HCT116 (cell line): ENCODE measurements around the gene PRORP. TPM values are rescaled to one million over a fixed set of nuclear protein-coding genes. Genes with fewer than 3 reads are reported as not detected.

Experiments
- ATAC-seq: fragments of 200-7000 bp; cut with Tn5 transposase; 2 replicates; pipeline ENCODE4 v1.9.1; 2020; ENCODE audit warnings: mild to moderate bottlenecking, moderate library complexity
- BruUV-seq: library from RNA; stranded (reverse); fragments of 400-500 nt; replicated peaks from 2 replicates; lab custom pipeline; 2021; lab: Mats Ljungman, UMichigan
- CTCF ChIA-PET: fragments of 300-600 bp; sonication (Branson Sonifier 250); formaldehyde crosslinking; loops from one replicate; lab custom pipeline; 2021; ENCODE audit warnings: antibody characterized with exemption; lab: Charles Lee
- POLR2A ChIA-PET: fragments of 300-600, 350-600 bp; sonication (Branson Sonifier 250); formaldehyde crosslinking; loops from one replicate; lab custom pipeline; 2021; ENCODE audit warnings: antibody characterized with exemption; lab: Charles Lee
- RAD21 ChIA-PET, 2 experiments: fragments of 300-600 bp; sonication (Branson Sonifier 250); formaldehyde crosslinking; loops; one replicate each; lab custom pipeline; 2023; ENCODE audit warnings: low total read pairs in 2 of 2; ENCODE audit not compliant: uncharacterized antibody in 2 of 2, unreplicated experiment in 2 of 2, low non-redundant PET in 1 of 2; lab: Charles Lee
- DNase-seq: peaks from one replicate; pipeline ENCODE4 v3.0.0-alpha.2; 2010; ENCODE audit warnings: low read depth, low spot score
- H2AFZ ChIP-seq: fragments of 200-600 bp; shearing (Covaris generic), sonication (generic); 2 replicates; pipeline ENCODE4 v1.6.1; 2017; ENCODE audit warnings: low read depth, mixed run types, mixed read lengths, antibody characterized with exemption, low read length; ENCODE audit not compliant: poor library complexity, severe bottlenecking
- H3K27ac ChIP-seq: 2 replicates; pipeline ENCODE4 v1.5.1; 2012; ENCODE audit warnings: low read depth, low read length
- H3K27me3 ChIP-seq: fragments of 200-600 bp; sonication (generic); 2 replicates; pipeline ENCODE4 v1.6.1; 2016; ENCODE audit warnings: mixed run types, low read length, mixed read lengths; ENCODE audit not compliant: insufficient read depth
- H3K36me3 ChIP-seq, 2 experiments: fragments of 200-500 bp in 1 of 2; fragments of 200-600 bp in 1 of 2; sonication (Bioruptor generic) in 1 of 2; sonication (generic) in 1 of 2; 2 replicates each; pipeline versions ENCODE4 v1.5.1 to v1.6.1; 2014 to 2016; ENCODE audit warnings: low read length in 2 of 2, inconsistent platforms in 1 of 2, mixed read lengths in 1 of 2, mixed run types in 1 of 2; ENCODE audit not compliant: insufficient read depth in 2 of 2, control insufficient read depth in 1 of 2
- H3K4me1 ChIP-seq, 2 experiments: fragments of 200-600 bp in 1 of 2; sonication (generic) in 1 of 2; 2 replicates each; pipeline versions ENCODE4 v1.5.1 to v1.6.1; 2012 to 2017; ENCODE audit warnings: low read length in 2 of 2, inconsistent platforms in 1 of 2, mild to moderate bottlenecking in 1 of 2, mixed read lengths in 1 of 2, mixed run types in 1 of 2, moderate library complexity in 1 of 2; ENCODE audit not compliant: insufficient read depth in 2 of 2, control insufficient read depth in 1 of 2
- H3K4me2 ChIP-seq: fragments of 200-600 bp; sonication (generic); 2 replicates; pipeline ENCODE4 v1.6.1; 2017; ENCODE audit warnings: mixed run types, low read length, mixed read lengths
- H3K4me3 ChIP-seq, 2 experiments: fragments of 200-600 bp in 1 of 2; sonication (generic) in 1 of 2; replicated peaks in 1 of 2; 2 replicates each; pipeline ENCODE4 v1.5.1; 2011 to 2016; ENCODE audit warnings: low read length in 2 of 2, control low read depth in 1 of 2, low read depth in 1 of 2, mild to moderate bottlenecking in 1 of 2, mixed read lengths in 1 of 2, mixed run types in 1 of 2
- H3K79me2 ChIP-seq: fragments of 200-600 bp; sonication (generic); 2 replicates; pipeline ENCODE4 v1.6.1; 2017; ENCODE audit warnings: mild to moderate bottlenecking, mixed run types, low read length, moderate library complexity, mixed read lengths; ENCODE audit not compliant: insufficient read depth
- H3K9ac ChIP-seq: fragments of 200-600 bp; sonication (generic); 2 replicates; pipeline ENCODE4 v1.6.1; 2016; ENCODE audit warnings: low read length, mixed read lengths
- H3K9me2 ChIP-seq: fragments of 200-600 bp; sonication (generic), shearing (Covaris generic); 2 replicates; pipeline ENCODE4 v1.6.1; 2017; ENCODE audit warnings: mixed run types, mild to moderate bottlenecking, moderate library complexity; ENCODE audit not compliant: insufficient read depth
- H3K9me3 ChIP-seq, 2 experiments: fragments of 200-500 bp in 1 of 2; fragments of 200-600 bp in 1 of 2; sonication (Bioruptor generic) in 1 of 2; sonication (generic) in 1 of 2; 2 replicates each; pipeline ENCODE4 v1.6.1; 2014 to 2017; ENCODE audit warnings: low read length in 2 of 2, mixed read lengths in 2 of 2, inconsistent platforms in 1 of 2, low read depth in 1 of 2, mild to moderate bottlenecking in 1 of 2, mixed run types in 1 of 2, moderate library complexity in 1 of 2; ENCODE audit not compliant: control insufficient read depth in 1 of 2, insufficient read depth in 1 of 2
- H4K20me1 ChIP-seq: fragments of 200-600 bp; sonication (generic), shearing (Covaris generic); 2 replicates; pipeline ENCODE4 v1.6.1; 2017; ENCODE audit warnings: mixed run types, mild to moderate bottlenecking, moderate library complexity; ENCODE audit not compliant: insufficient read depth
- ATF3 ChIP-seq: IDR thresholded peaks from 2 replicates; pipeline ENCODE4 v1.6.1; 2012
- CBX3 ChIP-seq: IDR thresholded peaks from 2 replicates; pipeline ENCODE4 v1.6.1; 2012; ENCODE audit warnings: low read depth
- EZH2 ChIP-seq: fragments of 200-600 bp; sonication (generic); IDR thresholded peaks from 2 replicates; pipeline ENCODE4 v1.6.1; 2017; ENCODE audit warnings: antibody characterized with exemption, mixed run types
- FOSL1 ChIP-seq: IDR thresholded peaks from 2 replicates; pipeline ENCODE4 v1.6.1; 2012; ENCODE audit warnings: low read depth
- RAD21 ChIP-seq: IDR thresholded peaks from 2 replicates; pipeline ENCODE4 v1.6.1; 2012; ENCODE audit warnings: low read depth, mild to moderate bottlenecking
- SIN3A ChIP-seq: IDR thresholded peaks from 2 replicates; pipeline ENCODE4 v1.6.1; 2012; ENCODE audit warnings: low read depth
- SP1 ChIP-seq: IDR thresholded peaks from 2 replicates; pipeline ENCODE4 v1.6.1; 2012; ENCODE audit warnings: low read depth
- SRF ChIP-seq: IDR thresholded peaks from 2 replicates; pipeline ENCODE4 v1.6.1; 2012; ENCODE audit warnings: low read depth
- TCF7L2 ChIP-seq: IDR thresholded peaks from 2 replicates; pipeline ENCODE4 v1.7.0; 2011; ENCODE audit warnings: borderline replicate concordance, inconsistent platforms; ENCODE audit not compliant: insufficient read depth, insufficient read length; ENCODE audit errors: extremely low read depth
- YY1 ChIP-seq: IDR thresholded peaks from 2 replicates; pipeline ENCODE4 v1.6.1; 2011; ENCODE audit warnings: low read length, low read depth, moderate library complexity, mild to moderate bottlenecking; ENCODE audit not compliant: insufficient replicate concordance; ENCODE audit errors: extremely low read depth
- ZFX ChIP-seq: fragments of 450-650 bp; IDR thresholded peaks from 2 replicates; pipeline ENCODE4 v1.6.1; 2017
- ZNF274 ChIP-seq: fragments of 200-500 bp; sonication (Bioruptor generic); IDR thresholded peaks from 2 replicates; pipeline ENCODE4 v1.6.1; 2014; ENCODE audit warnings: mild to moderate bottlenecking, low read depth, low read length, inconsistent platforms
- intact Hi-C: fragments of 100-400 bp; cut with micrococcal nuclease; formaldehyde crosslinking; loops from 2 replicates; pipeline ENCODE4 v1.10.0; 2022
- total RNA-seq: library from RNA; stranded (reverse); gene quantifications from one replicate; pipeline ENCODE4 v1.2.1, GENCODE V29; 2021; ENCODE audit not compliant: unreplicated experiment
- TF ChIP-seq, protein P1 (sequence below): IDR thresholded peaks from 2 replicates; pipeline ENCODE4 v1.6.1; 2011; ENCODE audit warnings: mild to moderate bottlenecking, low read length, moderate library complexity; ENCODE audit not compliant: insufficient replicate concordance; ENCODE audit errors: extremely low read depth
- TF ChIP-seq, protein P2 (sequence below), 3 experiments: fragments of 200-600 bp in 1 of 3; sonication (generic) in 1 of 3; IDR thresholded peaks in 2 of 3; conservative IDR thresholded peaks in 1 of 3; 2 replicates each; pipeline ENCODE4 v1.5.1; 2012 to 2017; ENCODE audit warnings: low read depth in 2 of 3, low read length in 2 of 3, antibody characterized with exemption in 1 of 3, borderline replicate concordance in 1 of 3, control low read depth in 1 of 3, mild to moderate bottlenecking in 1 of 3, mixed read lengths in 1 of 3, mixed run types in 1 of 3, moderate library complexity in 1 of 3; ENCODE audit not compliant: insufficient read depth in 1 of 3

The PRORP gene
- total RNA-seq, 1 experiment from 2014 or later, result 28.0 TPM

- no peaks in the 10 kb centered on the region for H3K27me3 ChIP-seq
- no peaks in the 10 kb centered on the region for H4K20me1 ChIP-seq
- no peak overlapping the region for H3K4me2 ChIP-seq
- H3K27ac ChIP-seq, result no peak overlapping the region
- ChIA-PET POLR2A (no interaction called here), CTCF (no interaction called here), RAD21 (no interaction called here)
- peaks cover 8% of the 10 kb centered on the region; the same call in 1 of the 2 replicates for H3K79me2 ChIP-seq
- BruUV-seq, result no TSS peak
- no peak for ATAC-seq
- no peaks in the 10 kb centered on the region for H3K4me1 ChIP-seq
- TF ChIP-seq SP1, result no peak
- no peak for TF ChIP-seq CBX3
- TF ChIP-seq ZFX, result no peak
- TF ChIP-seq TCF7L2, result no peak
- no peak for TF ChIP-seq SIN3A
- no peak for TF ChIP-seq YY1
- TF ChIP-seq ATF3, result no peak
- TF ChIP-seq ZNF274, result no peak
- intact Hi-C loops, result no loop called here
- H3K9me2 ChIP-seq, result no peaks in the 10 kb centered on the region
- H3K36me3 ChIP-seq, result no peaks in the 10 kb centered on the region
- DNase-seq, result no peak
- no peak overlapping the region for H3K9ac ChIP-seq
- H3K9me3 ChIP-seq, result no peaks in the 10 kb centered on the region
- no peak overlapping the region for H2AFZ ChIP-seq
- H3K4me3 ChIP-seq, result no peak overlapping the region
Measured at GRCh38 chr14:35147711-35148110, 25.4 kb downstream of the PRORP start.

DNA sequence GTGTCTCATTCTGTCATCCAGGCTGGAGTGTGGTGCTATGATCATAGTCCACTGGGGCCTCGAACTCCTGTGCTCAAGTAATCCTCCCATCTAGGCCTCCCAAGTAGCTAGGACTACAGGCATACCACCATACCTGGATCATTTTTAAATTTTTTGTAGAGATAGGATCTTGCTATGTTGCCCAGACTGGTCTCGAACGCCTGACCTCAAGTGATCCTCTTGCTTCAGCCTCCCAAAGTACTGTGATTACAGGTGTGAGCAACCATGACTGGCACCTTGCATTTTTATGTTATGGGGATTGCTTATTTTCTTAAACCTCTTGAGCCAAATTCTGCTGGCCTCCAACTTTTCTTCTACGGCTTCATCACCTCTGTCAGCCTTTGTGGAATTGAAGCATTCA lies 26.9 kb downstream of the PRORP start:
- H3K4me3 ChIP-seq, result no peak overlapping the region
- intact Hi-C loops, result no loop called here
- TF ChIP-seq TCF7L2 (no peak), SRF (no peak), RAD21 (no peak), FOSL1 (no peak), ZNF274 (no peak), ZFX (no peak), EZH2 (no peak)
- TF ChIP-seq, protein P1, sequence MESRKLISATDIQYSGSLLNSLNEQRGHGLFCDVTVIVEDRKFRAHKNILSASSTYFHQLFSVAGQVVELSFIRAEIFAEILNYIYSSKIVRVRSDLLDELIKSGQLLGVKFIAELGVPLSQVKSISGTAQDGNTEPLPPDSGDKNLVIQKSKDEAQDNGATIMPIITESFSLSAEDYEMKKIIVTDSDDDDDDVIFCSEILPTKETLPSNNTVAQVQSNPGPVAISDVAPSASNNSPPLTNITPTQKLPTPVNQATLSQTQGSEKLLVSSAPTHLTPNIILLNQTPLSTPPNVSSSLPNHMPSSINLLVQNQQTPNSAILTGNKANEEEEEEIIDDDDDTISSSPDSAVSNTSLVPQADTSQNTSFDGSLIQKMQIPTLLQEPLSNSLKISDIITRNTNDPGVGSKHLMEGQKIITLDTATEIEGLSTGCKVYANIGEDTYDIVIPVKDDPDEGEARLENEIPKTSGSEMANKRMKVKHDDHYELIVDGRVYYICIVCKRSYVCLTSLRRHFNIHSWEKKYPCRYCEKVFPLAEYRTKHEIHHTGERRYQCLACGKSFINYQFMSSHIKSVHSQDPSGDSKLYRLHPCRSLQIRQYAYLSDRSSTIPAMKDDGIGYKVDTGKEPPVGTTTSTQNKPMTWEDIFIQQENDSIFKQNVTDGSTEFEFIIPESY, result no peak
- TF ChIP-seq, protein P2, sequence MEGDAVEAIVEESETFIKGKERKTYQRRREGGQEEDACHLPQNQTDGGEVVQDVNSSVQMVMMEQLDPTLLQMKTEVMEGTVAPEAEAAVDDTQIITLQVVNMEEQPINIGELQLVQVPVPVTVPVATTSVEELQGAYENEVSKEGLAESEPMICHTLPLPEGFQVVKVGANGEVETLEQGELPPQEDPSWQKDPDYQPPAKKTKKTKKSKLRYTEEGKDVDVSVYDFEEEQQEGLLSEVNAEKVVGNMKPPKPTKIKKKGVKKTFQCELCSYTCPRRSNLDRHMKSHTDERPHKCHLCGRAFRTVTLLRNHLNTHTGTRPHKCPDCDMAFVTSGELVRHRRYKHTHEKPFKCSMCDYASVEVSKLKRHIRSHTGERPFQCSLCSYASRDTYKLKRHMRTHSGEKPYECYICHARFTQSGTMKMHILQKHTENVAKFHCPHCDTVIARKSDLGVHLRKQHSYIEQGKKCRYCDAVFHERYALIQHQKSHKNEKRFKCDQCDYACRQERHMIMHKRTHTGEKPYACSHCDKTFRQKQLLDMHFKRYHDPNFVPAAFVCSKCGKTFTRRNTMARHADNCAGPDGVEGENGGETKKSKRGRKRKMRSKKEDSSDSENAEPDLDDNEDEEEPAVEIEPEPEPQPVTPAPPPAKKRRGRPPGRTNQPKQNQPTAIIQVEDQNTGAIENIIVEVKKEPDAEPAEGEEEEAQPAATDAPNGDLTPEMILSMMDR (IDR thresholded peaks at IDR 0.05 in 2 of 3, conservative IDR thresholded peaks at IDR 0.05 in 1 of 3; ENCODE audit: borderline replicate concordance in 1 of 3, insufficient read depth in 1 of 3, low read depth in 2 of 3, low read length in 2 of 3), result no peak

More for the DNA sequence above, 26.9 kb downstream of the PRORP start:
- H2AFZ ChIP-seq, result no peak overlapping the region
- ChIA-PET POLR2A (no interaction called here), RAD21 (no interaction called here), CTCF (interaction anchor here (0.9 kb wide), 1 partner anchor 9 kb away, joined by 3 read pairs; no protein-coding TSS in a partner anchor)
- no peaks in the 10 kb centered on the region for H3K4me1 ChIP-seq
- H3K79me2 ChIP-seq, result peaks cover 8% of the 10 kb centered on the region; the same call in 1 of the 2 replicates
- no peak overlapping the region for H3K4me2 ChIP-seq
- no peak overlapping the region for H3K9ac ChIP-seq
- no peaks in the 10 kb centered on the region for H4K20me1 ChIP-seq
- H3K9me2 ChIP-seq, result no peaks in the 10 kb centered on the region
- no peaks in the 10 kb centered on the region for H3K9me3 ChIP-seq
- H3K27me3 ChIP-seq, result no peaks in the 10 kb centered on the region
- BruUV-seq, result no TSS peak
- DNase-seq, result no peak
- ATAC-seq, result no peak
- H3K27ac ChIP-seq, result no peak overlapping the region
- H3K36me3 ChIP-seq, result no peaks in the 10 kb centered on the region
